K562 (cell line): ENCODE data around the gene ZBTB16. TPM values are rescaled to one million over a fixed set of nuclear protein-coding genes. Genes with fewer than 3 reads are reported as not detected.

Experiments
- BHLHE40 ChIP-seq: IDR thresholded peaks from 2 replicates; pipeline ENCODE4 v1.6.1; 2011; ENCODE audit warnings: low read length, improper control_type of control experiment
- BRF1 ChIP-seq: IDR thresholded peaks from 3 replicates; pipeline ENCODE4 v1.6.1; 2011; ENCODE audit warnings: borderline replicate concordance, mild to moderate bottlenecking; ENCODE audit not compliant: insufficient read length; ENCODE audit errors: extremely low read depth
- CBX2 ChIP-seq: fragments of 200-600 bp; sonication (generic); IDR thresholded peaks from one replicate; pipeline ENCODE4 v1.6.1; 2012; ENCODE audit warnings: mild to moderate bottlenecking, low read length, inconsistent platforms; ENCODE audit not compliant: insufficient read depth, poor library complexity, severe bottlenecking
- GTF2F1 ChIP-seq: IDR thresholded peaks from 2 replicates; pipeline ENCODE4 v1.6.1; 2011; ENCODE audit warnings: low read depth, low read length, improper control_type of control experiment
- KAT2B ChIP-seq: IDR thresholded peaks from one replicate; pipeline ENCODE4 v1.6.1; 2012; ENCODE audit warnings: low read depth, mild to moderate bottlenecking, control low read depth, inconsistent platforms, low read length, moderate library complexity
- PHB2 ChIP-seq: fragments of 450-650 bp; IDR thresholded peaks from 2 replicates; pipeline ENCODE4 v1.6.1; 2017; ENCODE audit warnings: low read depth
- RB1 ChIP-seq: fragments of 450-650 bp; IDR thresholded peaks from 2 replicates; pipeline ENCODE4 v1.6.1; 2017; ENCODE audit warnings: low read depth, mild to moderate bottlenecking
- SMARCB1 ChIP-seq: IDR thresholded peaks from 2 replicates; pipeline ENCODE4 v1.6.1; 2011; ENCODE audit warnings: improper control_type of control experiment, low read depth; ENCODE audit not compliant: insufficient read length
- TEAD1 ChIP-seq, 2 experiments: fragments of 450-650 bp in 1 of 2; sonication (generic) in 1 of 2; formaldehyde crosslinking; IDR thresholded peaks; 2 replicates each; pipeline versions ENCODE4 v1.4.0 to v1.8.0; 2020 to 2022; ENCODE audit warnings: mild to moderate bottlenecking in 2 of 2, missing genetic modification reagents in 1 of 2
- THRAP3 ChIP-seq: fragments of 450-650 bp; IDR thresholded peaks from 2 replicates; pipeline ENCODE4 v1.6.1; 2016; ENCODE audit warnings: mild to moderate bottlenecking, inconsistent platforms, borderline replicate concordance
- TRIM24 ChIP-seq, 2 experiments: fragments of 450-650 bp; IDR thresholded peaks; 2 replicates each; pipeline ENCODE4 v1.6.1; 2016
- ZNF23 ChIP-seq: fragments of 250-450 bp; sonication (Bioruptor Pico); IDR thresholded peaks from 2 replicates; pipeline ENCODE4 v1.4.0; 2020; ENCODE audit warnings: mild to moderate bottlenecking
- polyA plus RNA-seq, 8 experiments: library from polyadenylated mRNA; depleted of rRNA in 4 of 8; stranded (reverse) in 5 of 8; unstranded in 3 of 8; fragments of >200 nt; fragmentation: Nextera tagmentation in 2 of 8; fragmentation: Illumina TruSeq in 1 of 8; extraction: Ambion mirVana in 2 of 8; extraction: Trizol in 1 of 8; gene quantifications; 2 replicates each; pipeline versions ENCODE4 v1.2.1 to v1.2.3, GENCODE V29; 2011 to 2014; ENCODE audit warnings: inconsistent platforms in 1 of 8, missing spikeins in 1 of 8
- total RNA-seq, 7 experiments: library from RNA; depleted of rRNA in 6 of 7; stranded (reverse); fragments of >200 nt in 6 of 7; fragmentation: Illumina TruSeq in 2 of 7; extraction: Trizol in 2 of 7; gene quantifications; 2 replicates each; pipeline versions ENCODE4 v1.2.1 to v1.2.3, GENCODE V29; 2011 to 2021; ENCODE audit warnings: low replicate concordance in 1 of 7
- TF ChIP-seq, protein P1 (sequence below): fragments of 250-450 bp; sonication (Bioruptor Pico); IDR thresholded peaks from 2 replicates; pipeline ENCODE4 v1.9.0; 2021; ENCODE audit warnings: mild to moderate bottlenecking
- TF ChIP-seq, protein P2 (sequence below): fragments of 250-450 bp; sonication (Bioruptor Pico); IDR thresholded peaks from 2 replicates; pipeline ENCODE4 v1.8.0; 2021; ENCODE audit warnings: borderline replicate concordance, mild to moderate bottlenecking, moderate library complexity; ENCODE audit not compliant: poor library complexity, severe bottlenecking
- TF ChIP-seq, protein P3 (sequence below), 3 experiments: fragments of 200-800 bp in 1 of 3; sonication (Bioruptor generic) in 1 of 3; sonication (generic) in 1 of 3; formaldehyde crosslinking in 1 of 3; IDR thresholded peaks; 2 replicates each; pipeline versions ENCODE4 v1.6.1 to v1.8.0; 2016 to 2022; ENCODE audit warnings: mild to moderate bottlenecking in 2 of 3, missing compliant biosample characterization in 2 of 3, missing genetic modification characterization in 2 of 3, missing genetic modification reagents in 1 of 3

The ZBTB16 gene
- total and polyA plus RNA-seq, 9 of the 15 experiments (the other 6 are each of a cell fraction or from before 2014, with no cell fraction given) = 0.06 to 0.40 (median 0.24) TPM; not detected in 4

DNA sequence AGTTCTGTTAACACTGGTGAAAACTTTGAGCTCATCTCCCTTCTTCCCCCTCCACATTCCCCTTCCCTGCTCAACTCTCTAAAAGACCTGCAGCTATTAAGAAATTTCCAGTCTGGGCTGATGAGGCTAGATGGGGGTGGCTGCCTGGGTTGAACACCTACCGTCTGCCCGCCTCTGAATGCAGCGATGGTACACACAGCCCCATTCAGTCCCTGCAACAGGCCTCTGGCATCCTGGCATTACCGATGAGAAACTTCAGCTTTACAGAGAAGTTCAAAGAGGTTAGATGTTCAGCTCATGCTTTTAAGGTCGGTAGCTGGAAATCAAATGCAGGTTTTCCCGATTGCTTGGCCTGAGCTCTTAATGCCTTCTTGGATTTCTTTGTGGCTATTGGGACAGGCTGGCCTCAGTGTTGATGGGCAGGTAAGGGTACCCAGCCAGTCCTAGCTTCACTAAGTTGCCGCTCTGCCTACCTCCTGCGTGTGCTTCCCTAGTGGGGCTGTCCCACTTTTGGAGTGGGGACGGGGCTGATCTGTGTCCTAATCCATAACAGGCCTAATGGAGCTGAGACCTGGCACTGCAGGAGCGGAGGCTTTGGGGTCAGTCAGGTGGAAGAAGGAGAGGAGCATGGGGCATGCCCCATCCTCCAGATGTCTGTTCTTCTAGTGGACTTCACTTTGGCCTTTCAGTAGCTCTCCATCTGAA lies 49.1 kb downstream of the ZBTB16 start (continued):
- no peak for TF ChIP-seq KAT2B
- no peak for TF ChIP-seq PHB2
- no peak for TF ChIP-seq ZNF23 (CRISPR knock-in tag)
- TF ChIP-seq, protein P1, sequence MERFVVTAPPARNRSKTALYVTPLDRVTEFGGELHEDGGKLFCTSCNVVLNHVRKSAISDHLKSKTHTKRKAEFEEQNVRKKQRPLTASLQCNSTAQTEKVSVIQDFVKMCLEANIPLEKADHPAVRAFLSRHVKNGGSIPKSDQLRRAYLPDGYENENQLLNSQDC (CRISPR knock-in tag) = no peak
- TF ChIP-seq RB1 = no peak
- no peak for TF ChIP-seq CBX2
- no peak for TF ChIP-seq SMARCB1
- no peak for TF ChIP-seq BHLHE40
- TF ChIP-seq GTF2F1 = no peak
- no peak for TF ChIP-seq TRIM24 (IDR thresholded peaks at IDR 0.05)
- no peak for TF ChIP-seq THRAP3
- TF ChIP-seq BRF1 = no peak
- TF ChIP-seq TEAD1 (CRISPR knock-in tag; IDR thresholded peaks at IDR 0.05) = no peak
- TF ChIP-seq, protein P2, sequence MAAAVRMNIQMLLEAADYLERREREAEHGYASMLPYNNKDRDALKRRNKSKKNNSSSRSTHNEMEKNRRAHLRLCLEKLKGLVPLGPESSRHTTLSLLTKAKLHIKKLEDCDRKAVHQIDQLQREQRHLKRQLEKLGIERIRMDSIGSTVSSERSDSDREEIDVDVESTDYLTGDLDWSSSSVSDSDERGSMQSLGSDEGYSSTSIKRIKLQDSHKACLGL (CRISPR knock-in tag) = no peak
- TF ChIP-seq, protein P3, sequence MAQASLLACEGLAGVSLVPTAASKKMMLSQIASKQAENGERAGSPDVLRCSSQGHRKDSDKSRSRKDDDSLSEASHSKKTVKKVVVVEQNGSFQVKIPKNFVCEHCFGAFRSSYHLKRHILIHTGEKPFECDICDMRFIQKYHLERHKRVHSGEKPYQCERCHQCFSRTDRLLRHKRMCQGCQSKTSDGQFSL (CRISPR knock-in tag; IDR thresholded peaks at IDR 0.05) = no peak
- TF ChIP-seq, protein P3 (tag; IDR thresholded peaks at IDR 0.05) = no peak
